HS-5 (cell line): ENCODE results near the gene PAN3.

ENCODE experiments used
- DNase-seq: peaks from one replicate; pipeline ENCODE4 v3.0.0-alpha.2; 2012; ENCODE audit warnings: low read depth

PAN3 gene

GRCh38 chr13:28229522-28230411, 91.4 kb downstream of the PAN3 start:
- no peak for DNase-seq

- DNase-seq = no peak
Observed at GRCh38 chr13:28231642-28232041, 93.3 kb downstream of the PAN3 start.

- no peak for DNase-seq
Observed at GRCh38 chr13:28237944-28238343, 99.6 kb downstream of the PAN3 start.

GRCh38 chr13:28239374-28239773, 101.0 kb downstream of the PAN3 start:
- no peak for DNase-seq

GRCh38 chr13:28245465-28245864, 107.1 kb downstream of the PAN3 start:
- no peak for DNase-seq

- no peak for DNase-seq
Observed at GRCh38 chr13:28246891-28247290, 108.5 kb downstream of the PAN3 start.

GRCh38 chr13:28248080-28248479, 109.7 kb downstream of the PAN3 start:
- no peak for DNase-seq

GRCh38 chr13:28250542-28250941, 112.2 kb downstream of the PAN3 start:
- no peak for DNase-seq

GRCh38 chr13:28251466-28251865, 113.1 kb downstream of the PAN3 start:
- DNase-seq = no peak

- DNase-seq = no peak
Observed at GRCh38 chr13:28252547-28252946, 114.2 kb downstream of the PAN3 start.

GRCh38 chr13:28257305-28257704, 119.0 kb downstream of the PAN3 start:
- no peak for DNase-seq

GRCh38 chr13:28258417-28258816, 120.1 kb downstream of the PAN3 start:
- no peak for DNase-seq

- DNase-seq = no peak
Observed at GRCh38 chr13:28267497-28267896, 129.2 kb downstream of the PAN3 start.

- DNase-seq = no peak
Observed at GRCh38 chr13:28268800-28269223, 130.5 kb downstream of the PAN3 start.

GRCh38 chr13:28271056-28271840, 132.9 kb downstream of the PAN3 start:
- no peak for DNase-seq

- DNase-seq = no peak
Observed at GRCh38 chr13:28273919-28274318, 135.6 kb downstream of the PAN3 start.

- DNase-seq = no peak
Observed at GRCh38 chr13:28282451-28282850, 144.1 kb downstream of the PAN3 start.

- no peak for DNase-seq
Observed at GRCh38 chr13:28283600-28283999, 145.3 kb downstream of the PAN3 start.

GRCh38 chr13:28286263-28286662, 147.9 kb downstream of the PAN3 start:
- DNase-seq = no peak

GRCh38 chr13:28297341-28297740, 159.0 kb downstream of the PAN3 start:
- DNase-seq = no peak

- DNase-seq = no peak
Observed at GRCh38 chr13:28299916-28300315, 161.6 kb downstream of the PAN3 start.

- DNase-seq = no peak
Observed at GRCh38 chr13:28301839-28302238, 163.5 kb downstream of the PAN3 start.

- no peak for DNase-seq
Observed at GRCh38 chr13:28306325-28306724, 168.0 kb downstream of the PAN3 start.
